Muscle layer of duodenum (tissue), 2 donors: ENCODE data around the gene TNPO3.
"Not testable (repeated sequence)": the region's sequence is repeated elsewhere in the genome, so short reads cannot be mapped to it uniquely, and the experiment has no call there.

ENCODE experiments used
- H3K27ac ChIP-seq: one replicate; pipeline ENCODE4 v1.7.0; 2013; ENCODE audit warnings: mild to moderate bottlenecking, low read length
- H3K27me3 ChIP-seq: one replicate; pipeline ENCODE4 v1.7.0; 2013; ENCODE audit warnings: low read depth, mild to moderate bottlenecking, control low read depth, low read length
- H3K36me3 ChIP-seq, 2 donors: one replicate each; pipeline ENCODE4 v1.7.0; 2013; ENCODE audit warnings: low read length in 2 of 2, control low read depth in 1 of 2, mild to moderate bottlenecking in 1 of 2; ENCODE audit not compliant: insufficient read depth in 2 of 2, control insufficient read depth in 1 of 2
- H3K4me1 ChIP-seq, 2 donors: one replicate each; pipeline ENCODE4 v1.7.0; 2013; ENCODE audit warnings: low read length in 2 of 2, mild to moderate bottlenecking in 2 of 2, control low read depth in 1 of 2, moderate library complexity in 1 of 2; ENCODE audit not compliant: insufficient read depth in 2 of 2, control insufficient read depth in 1 of 2
- H3K4me3 ChIP-seq, 2 donors: one replicate each; pipeline ENCODE4 v1.7.0; 2013; ENCODE audit warnings: low read length in 2 of 2, low read depth in 1 of 2, mild to moderate bottlenecking in 1 of 2
- H3K9me3 ChIP-seq, 2 donors: one replicate each; pipeline ENCODE4 v1.7.0; 2013; ENCODE audit warnings: low read length in 2 of 2, control low read depth in 1 of 2, mild to moderate bottlenecking in 1 of 2; ENCODE audit not compliant: control insufficient read depth in 1 of 2
- donor health status: healthy.

TNPO3 gene

GRCh38 chr7:129012641-129013040, 42.3 kb downstream of the TNPO3 start:
- Histone ChIP-seq H3K36me3 (peaks cover 17 to 18% of the 10 kb centered on the region in 2 donors), H3K4me1 (no peaks in the 10 kb centered on the region), H3K27ac (no peak overlapping the region), H3K4me3 (no peak overlapping the region), H3K27me3 (no peaks in the 10 kb centered on the region), H3K9me3 (no peaks in the 10 kb centered on the region)

GRCh38 chr7:129010075-129010474, 44.8 kb downstream of the TNPO3 start:
- Histone ChIP-seq H3K36me3 (peaks cover 14 to 16% of the 10 kb centered on the region in 2 donors), H3K27me3 (no peaks in the 10 kb centered on the region), H3K4me1 (no peaks in the 10 kb centered on the region)

GRCh38 chr7:129009437-129009836, 45.5 kb downstream of the TNPO3 start:
- Histone ChIP-seq H3K27ac (no peak overlapping the region), H3K4me3 (no peak overlapping the region), H3K9me3 (no peaks in the 10 kb centered on the region), H3K27me3 (no peaks in the 10 kb centered on the region), H3K36me3 (peaks cover 10 to 11% of the 10 kb centered on the region in 2 donors), H3K4me1 (no peaks in the 10 kb centered on the region)

More at GRCh38 chr7:129010075-129010474, 44.8 kb downstream of the TNPO3 start:
- Histone ChIP-seq H3K9me3 (no peaks in the 10 kb centered on the region), H3K4me3 (no peak overlapping the region), H3K27ac (no peak overlapping the region)

GRCh38 chr7:129008645-129009414, 46.1 kb downstream of the TNPO3 start:
- Histone ChIP-seq H3K27me3 (no peaks in the 10 kb centered on the region), H3K9me3 (no peaks in the 10 kb centered on the region), H3K4me3 (no peak overlapping the region), H3K36me3 (peaks cover 9 to 11% of the 10 kb centered on the region in 2 donors), H3K4me1 (no peaks in the 10 kb centered on the region), H3K27ac (no peak overlapping the region)

GRCh38 chr7:129007572-129007971, 47.3 kb downstream of the TNPO3 start:
- Histone ChIP-seq H3K9me3 (no peaks in the 10 kb centered on the region), H3K36me3 (peaks cover 3 to 10% of the 10 kb centered on the region in 2 donors), H3K27me3 (no peaks in the 10 kb centered on the region), H3K4me3 (no peak overlapping the region), H3K4me1 (no peaks in the 10 kb centered on the region), H3K27ac (no peak overlapping the region)

GRCh38 chr7:129006636-129007414, 48.1 kb downstream of the TNPO3 start:
- H3K4me1 ChIP-seq: no peaks in the 10 kb centered on the region
- H3K4me3 ChIP-seq: no peak overlapping the region
- H3K9me3 ChIP-seq: no peaks in the 10 kb centered on the region
- H3K36me3 ChIP-seq: peaks cover 9 to 10% of the 10 kb centered on the region in 2 donors
- H3K27me3 ChIP-seq: no peaks in the 10 kb centered on the region
- H3K27ac ChIP-seq: no peak overlapping the region

GRCh38 chr7:129005186-129005585, 49.7 kb downstream of the TNPO3 start:
- no peaks in the 10 kb centered on the region for H3K4me1 ChIP-seq
- H3K9me3 ChIP-seq: no peaks in the 10 kb centered on the region
- no peak overlapping the region for H3K27ac ChIP-seq
- peaks cover 22 to 23% of the 10 kb centered on the region in 2 donors for H3K36me3 ChIP-seq
- H3K27me3 ChIP-seq: no peaks in the 10 kb centered on the region
- H3K4me3 ChIP-seq: no peak overlapping the region

- Histone ChIP-seq H3K4me3 (no peak overlapping the region), H3K36me3 (peaks cover 44 to 61% of the 10 kb centered on the region in 2 donors)
Measured at GRCh38 chr7:128997181-128997580, 57.7 kb downstream of the TNPO3 start.

GRCh38 chr7:128994560-128994959, 60.4 kb downstream of the TNPO3 start:
- H3K9me3 ChIP-seq, H3K4me3 ChIP-seq, H3K27me3 ChIP-seq, H3K27ac ChIP-seq, H3K4me1 ChIP-seq: not testable (repeated sequence)
- peaks cover 41 to 57% of the 10 kb centered on the region in 2 donors for H3K36me3 ChIP-seq

More at GRCh38 chr7:128997181-128997580, 57.7 kb downstream of the TNPO3 start:
- Histone ChIP-seq H3K27me3 (no peaks in the 10 kb centered on the region), H3K27ac (no peak overlapping the region), H3K4me1 (no peaks in the 10 kb centered on the region), H3K9me3 (no peaks in the 10 kb centered on the region)

- H3K4me3 ChIP-seq: no peak overlapping the region
- H3K4me1 ChIP-seq: no peaks in the 10 kb centered on the region
- H3K27me3 ChIP-seq: no peaks in the 10 kb centered on the region
- peaks cover 44 to 47% of the 10 kb centered on the region in 2 donors for H3K36me3 ChIP-seq
- no peak overlapping the region for H3K27ac ChIP-seq
- no peaks in the 10 kb centered on the region for H3K9me3 ChIP-seq
Measured at GRCh38 chr7:128993419-128993818, 61.5 kb downstream of the TNPO3 start.

GRCh38 chr7:128989961-128990360, 65.0 kb downstream of the TNPO3 start:
- Histone ChIP-seq H3K4me1 (no peaks in the 10 kb centered on the region), H3K4me3 (no peak overlapping the region), H3K27ac (no peak overlapping the region), H3K9me3 (no peaks in the 10 kb centered on the region), H3K27me3 (no peaks in the 10 kb centered on the region), H3K36me3 (peaks cover 49 to 60% of the 10 kb centered on the region in 2 donors)
